NCI-H524 treated with DMSO at 0.1 percent for 48 hours (cell line): ENCODE data around the gene EIF3L.
A peak's percentile ranks its signal among the peaks of the same experiment; 100 is the strongest.

Experiments used
- DNase-seq: peaks from one replicate; lab custom pipeline; 2025; lab: John Stamatoyannopoulos, UW

EIF3L gene

DNA sequence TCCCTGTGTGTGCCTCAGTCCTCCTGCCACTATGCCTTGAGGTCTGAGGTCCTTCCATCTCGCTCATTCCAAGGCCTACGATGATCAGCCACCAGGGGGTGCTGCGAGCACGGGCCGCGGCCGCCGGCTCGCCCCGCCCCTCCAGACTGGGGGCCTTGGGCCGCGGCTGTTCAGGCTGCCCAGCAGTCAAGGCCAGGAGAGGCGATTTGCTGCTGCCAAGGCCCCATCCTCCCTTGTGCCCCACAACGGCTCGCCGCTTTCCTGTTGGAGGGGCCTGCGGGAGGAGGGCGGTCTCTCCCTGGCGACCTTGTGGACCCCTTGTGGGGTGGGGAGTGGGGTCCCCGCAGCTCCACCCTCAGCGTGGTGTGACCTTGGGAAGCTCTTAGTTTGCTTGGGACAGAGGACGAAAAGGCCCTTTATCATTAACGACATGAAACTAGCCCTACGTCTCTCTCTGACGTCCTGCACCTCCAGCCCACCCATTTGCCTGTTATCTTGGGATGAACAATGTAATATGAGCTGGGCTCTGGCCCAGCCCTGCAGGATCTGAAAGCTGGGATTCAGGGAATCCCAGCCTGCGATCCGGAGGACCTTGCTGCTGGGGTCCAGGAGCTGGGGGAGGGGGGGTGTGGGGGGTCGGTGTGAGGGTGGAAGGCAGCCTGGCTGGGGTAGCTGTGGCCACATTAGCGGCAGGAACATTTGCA, 31.4 kb upstream of the EIF3L start:
- peak; percentile 31 for DNase-seq

DNA sequence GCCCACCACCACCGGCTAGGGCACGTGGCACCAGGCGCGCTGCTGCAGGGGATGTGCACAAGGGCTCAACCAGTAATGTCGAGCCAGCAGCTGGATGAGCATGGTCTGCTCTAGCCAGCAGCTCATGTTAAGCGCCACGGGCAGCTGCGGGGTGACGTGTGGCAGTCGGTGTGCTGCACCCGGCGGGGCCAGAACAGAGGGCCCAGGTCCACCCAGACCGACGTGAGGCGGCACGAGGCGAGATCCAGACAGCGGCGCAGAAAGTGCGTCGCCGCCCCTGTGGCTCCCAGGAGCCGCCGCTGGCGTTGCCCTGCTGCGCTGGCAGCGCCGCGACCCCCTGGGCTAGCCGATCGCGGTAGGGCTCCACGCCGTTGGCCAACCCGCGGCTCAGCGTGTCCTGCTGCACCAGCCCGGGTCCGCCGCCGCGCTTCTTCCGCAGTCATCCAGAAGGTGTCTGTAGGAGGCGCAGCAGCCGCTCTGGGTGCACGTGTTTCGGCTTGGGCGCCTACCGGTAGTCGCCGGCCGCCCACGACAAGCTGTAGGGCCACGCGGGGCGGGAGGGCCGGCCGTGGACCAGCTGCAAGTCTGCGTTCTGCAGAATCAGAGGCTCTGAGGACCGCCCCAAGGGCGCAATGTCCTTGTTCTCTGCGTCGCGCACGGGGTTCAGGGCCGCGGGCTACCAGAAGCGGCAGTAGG, 30.7 kb upstream of the EIF3L start:
- DNase-seq: no peak

DNA sequence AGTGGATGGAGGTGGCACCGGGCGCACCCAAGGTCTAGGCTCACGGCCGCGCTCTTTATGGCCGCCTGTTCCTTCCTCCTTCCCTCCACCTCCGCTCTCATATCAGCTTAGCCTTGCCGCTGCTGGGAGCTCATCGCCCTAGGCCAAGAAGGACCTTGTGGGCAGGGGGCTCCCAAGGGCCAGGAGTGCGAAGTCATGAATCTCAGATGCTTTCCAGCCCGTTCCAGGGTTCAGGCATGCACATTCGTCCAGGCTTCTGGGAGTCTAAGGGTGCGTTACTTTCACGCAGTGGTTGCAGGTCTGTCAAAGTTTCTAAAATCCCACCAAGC, 30.1 kb upstream of the EIF3L start:
- no peak for DNase-seq

DNA sequence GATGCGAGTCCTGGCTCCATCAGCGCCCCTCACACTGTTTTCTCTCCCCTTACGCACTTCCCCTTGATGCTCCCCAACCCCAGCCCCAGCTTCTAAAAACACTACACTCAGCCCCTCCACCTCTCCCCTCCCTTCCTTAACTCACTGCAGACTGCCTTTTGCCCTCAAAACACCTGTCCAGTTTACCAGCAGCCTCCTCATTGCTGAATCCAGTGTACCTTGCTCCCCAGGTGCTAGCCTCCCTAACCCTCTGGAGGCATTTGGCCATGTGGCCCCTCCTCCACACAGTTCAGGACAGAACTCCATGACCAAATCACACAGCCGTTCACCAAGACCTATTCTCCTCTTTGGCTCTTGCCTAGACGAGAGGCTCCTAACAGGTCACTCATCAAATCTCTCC, 28.9 kb upstream of the EIF3L start:
- DNase-seq: no peak

DNA sequence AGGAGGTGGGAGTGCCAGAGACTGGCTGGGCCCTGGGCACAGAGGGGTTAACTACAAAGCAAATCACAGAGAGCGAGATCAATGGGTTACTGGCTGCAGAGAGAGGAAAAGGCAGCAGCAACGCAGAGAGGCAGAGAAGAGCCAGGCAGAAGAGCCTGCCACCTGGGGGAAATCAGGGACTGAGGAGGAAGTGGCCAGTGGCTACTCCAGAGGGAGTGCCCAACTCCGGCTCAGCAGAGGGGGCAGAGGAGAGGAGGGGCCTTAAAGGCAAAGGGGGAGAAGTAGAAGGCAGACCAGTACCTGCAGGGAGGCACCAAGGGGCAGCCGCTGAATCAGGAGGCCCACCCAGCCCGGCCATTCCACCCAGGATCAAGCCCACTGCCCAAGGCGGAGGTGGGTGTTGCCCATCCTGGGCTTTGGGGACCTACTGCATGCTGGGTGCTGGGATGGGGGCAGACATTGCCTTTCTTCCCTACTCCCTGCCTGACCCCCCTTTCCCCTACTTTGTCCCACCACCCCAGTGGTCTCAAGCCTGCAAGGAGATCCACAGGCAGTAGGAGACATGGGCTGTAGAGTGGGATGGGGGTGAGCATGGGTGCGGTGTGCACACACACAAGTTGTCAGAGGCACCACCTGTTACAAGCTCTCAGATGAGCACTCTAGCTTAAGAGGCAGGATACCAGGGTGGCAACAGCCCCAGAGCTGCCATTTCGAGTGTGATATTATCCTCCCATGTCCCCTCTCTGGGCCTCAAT, 27.0 kb upstream of the EIF3L start:
- no peak for DNase-seq

DNA sequence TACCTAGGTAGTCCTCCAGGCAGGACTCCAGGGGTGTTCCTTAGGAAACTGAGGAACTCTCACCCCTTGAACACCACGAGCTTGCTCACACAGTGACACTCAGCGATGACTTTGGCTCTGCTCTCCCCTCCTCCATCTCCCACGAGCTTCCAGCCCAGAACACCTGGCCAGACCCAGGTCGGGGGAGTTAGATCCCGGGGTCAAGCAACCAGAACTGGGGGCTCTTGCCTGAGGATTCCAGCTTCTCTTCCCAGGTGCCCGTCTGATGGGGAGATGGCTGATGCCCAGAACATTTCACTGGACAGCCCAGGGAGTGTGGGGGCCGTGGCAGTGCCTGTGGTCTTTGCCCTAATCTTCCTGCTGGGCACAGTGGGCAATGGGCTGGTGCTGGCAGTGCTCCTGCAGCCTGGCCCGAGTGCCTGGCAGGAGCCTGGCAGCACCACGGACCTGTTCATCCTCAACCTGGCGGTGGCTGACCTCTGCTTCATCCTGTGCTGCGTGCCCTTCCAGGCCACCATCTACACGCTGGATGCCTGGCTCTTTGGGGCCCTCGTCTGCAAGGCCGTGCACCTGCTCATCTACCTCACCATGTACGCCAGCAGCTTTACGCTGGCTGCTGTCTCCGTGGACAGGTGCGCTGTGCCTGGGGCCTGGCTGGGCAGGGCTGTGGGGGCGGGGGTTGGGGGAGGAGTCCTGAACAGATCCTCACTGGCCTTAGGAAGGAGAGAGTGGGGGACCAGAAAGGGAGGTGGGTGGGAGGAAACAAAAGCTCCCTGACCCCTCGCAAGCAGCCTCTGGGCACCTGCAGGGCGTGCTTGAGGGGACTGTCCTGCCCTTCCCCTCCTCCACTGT, 25.9 kb upstream of the EIF3L start, which contains the start of gene GALR3:
Gene GALR3, plus strand, starts transcription at position 249 of the 852 bp plus-strand sequence. Its CDS starts 25 bp downstream, at position 274.
- no peak for DNase-seq

DNA sequence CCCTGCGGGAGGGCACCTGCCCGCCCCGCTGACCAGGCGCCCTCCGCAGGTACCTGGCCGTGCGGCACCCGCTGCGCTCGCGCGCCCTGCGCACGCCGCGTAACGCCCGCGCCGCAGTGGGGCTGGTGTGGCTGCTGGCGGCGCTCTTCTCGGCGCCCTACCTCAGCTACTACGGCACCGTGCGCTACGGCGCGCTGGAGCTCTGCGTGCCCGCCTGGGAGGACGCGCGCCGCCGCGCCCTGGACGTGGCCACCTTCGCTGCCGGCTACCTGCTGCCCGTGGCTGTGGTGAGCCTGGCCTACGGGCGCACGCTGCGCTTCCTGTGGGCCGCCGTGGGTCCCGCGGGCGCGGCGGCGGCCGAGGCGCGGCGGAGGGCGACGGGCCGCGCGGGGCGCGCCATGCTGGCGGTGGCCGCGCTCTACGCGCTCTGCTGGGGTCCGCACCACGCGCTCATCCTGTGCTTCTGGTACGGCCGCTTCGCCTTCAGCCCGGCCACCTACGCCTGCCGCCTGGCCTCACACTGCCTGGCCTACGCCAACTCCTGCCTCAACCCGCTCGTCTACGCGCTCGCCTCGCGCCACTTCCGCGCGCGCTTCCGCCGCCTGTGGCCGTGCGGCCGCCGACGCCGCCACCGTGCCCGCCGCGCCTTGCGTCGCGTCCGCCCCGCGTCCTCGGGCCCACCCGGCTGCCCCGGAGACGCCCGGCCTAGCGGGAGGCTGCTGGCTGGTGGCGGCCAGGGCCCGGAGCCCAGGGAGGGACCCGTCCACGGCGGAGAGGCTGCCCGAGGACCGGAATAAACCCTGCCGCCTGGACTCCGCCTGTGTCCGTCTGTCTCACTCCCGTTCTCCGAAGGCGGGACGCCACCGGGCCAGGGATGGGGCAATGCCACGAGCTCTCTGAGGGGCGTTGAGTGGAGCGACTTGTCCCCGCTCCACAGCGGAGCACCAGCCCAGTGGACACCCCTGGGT, 24.3 kb upstream of the EIF3L start:
- no peak for DNase-seq

DNA sequence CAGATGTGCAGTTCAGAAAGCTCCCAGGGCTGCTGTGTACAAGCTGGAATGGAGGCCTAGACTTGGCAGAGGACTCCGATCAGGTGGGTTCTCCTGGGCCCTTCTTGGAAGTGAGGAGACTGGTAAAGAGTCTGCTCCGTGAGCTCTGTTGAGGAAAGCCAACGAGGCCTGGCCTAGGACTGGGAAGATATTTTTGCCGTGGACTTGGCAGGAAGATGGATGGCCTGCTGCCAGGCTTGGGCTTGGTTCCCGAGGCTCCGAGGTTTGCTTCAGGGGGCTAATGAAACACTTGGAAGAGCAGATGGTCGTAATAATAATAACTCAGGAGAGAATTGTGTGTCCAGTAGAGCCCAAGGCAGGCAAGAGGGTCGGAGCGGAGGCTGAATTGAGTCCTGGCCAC, 22.2 kb upstream of the EIF3L start:
- no peak for DNase-seq

DNA sequence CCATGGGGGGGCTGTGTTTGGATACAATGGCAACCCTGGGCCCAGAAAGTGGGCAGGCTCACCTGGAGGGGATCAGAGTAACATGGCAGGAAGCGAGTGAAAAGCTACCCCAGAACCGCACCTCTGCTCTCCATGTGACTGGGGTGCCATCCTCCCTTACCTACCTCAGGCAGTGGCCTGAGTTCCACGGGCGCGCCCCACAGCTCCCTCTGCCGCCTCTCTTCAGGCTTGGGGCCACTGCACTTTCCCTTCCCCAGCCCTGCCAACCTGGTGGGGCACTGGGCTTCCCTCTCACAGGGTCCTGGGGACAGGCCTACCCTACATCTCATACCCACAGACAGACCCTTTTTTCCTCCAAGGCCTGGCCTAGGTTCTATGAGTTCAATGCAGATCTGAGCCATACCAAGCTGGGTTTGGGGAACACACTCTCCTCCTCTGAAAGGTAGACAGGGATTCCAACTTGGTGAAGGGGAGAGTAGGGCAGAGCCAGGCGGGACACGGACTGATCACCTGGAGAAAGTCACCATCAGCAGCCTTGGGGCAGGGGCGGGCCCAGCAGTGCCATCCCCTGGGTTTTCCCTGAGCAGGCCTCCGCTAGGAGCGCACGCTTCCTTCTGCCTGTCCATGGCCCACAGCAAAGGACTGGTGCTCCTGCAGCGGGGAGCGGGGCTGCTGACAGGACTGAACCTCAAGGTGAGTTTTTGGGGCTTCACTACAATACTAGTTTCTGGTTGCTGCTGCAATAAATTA, 19.0 kb upstream of the EIF3L start:
- no peak for DNase-seq

DNA sequence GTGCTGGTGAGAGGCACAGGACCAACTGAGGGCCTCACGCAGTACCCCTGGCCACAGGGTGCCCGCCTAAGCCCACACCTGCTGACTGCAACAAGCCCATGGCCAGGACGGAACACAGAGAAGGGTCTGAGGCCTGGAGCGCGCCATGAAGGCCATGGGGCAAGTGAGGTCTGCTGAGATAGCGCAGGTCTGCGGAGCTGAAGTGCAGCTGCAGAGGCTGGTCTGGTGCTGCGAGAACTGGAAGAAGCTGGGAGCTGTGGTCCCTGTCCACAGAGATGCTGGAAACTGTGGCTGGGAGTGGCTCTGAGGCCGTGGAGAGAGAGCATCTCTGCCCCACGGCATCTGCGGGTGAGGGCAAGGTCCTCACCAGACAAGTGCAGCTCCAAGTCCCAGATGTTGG, 17.7 kb upstream of the EIF3L start:
- DNase-seq: no peak

DNA sequence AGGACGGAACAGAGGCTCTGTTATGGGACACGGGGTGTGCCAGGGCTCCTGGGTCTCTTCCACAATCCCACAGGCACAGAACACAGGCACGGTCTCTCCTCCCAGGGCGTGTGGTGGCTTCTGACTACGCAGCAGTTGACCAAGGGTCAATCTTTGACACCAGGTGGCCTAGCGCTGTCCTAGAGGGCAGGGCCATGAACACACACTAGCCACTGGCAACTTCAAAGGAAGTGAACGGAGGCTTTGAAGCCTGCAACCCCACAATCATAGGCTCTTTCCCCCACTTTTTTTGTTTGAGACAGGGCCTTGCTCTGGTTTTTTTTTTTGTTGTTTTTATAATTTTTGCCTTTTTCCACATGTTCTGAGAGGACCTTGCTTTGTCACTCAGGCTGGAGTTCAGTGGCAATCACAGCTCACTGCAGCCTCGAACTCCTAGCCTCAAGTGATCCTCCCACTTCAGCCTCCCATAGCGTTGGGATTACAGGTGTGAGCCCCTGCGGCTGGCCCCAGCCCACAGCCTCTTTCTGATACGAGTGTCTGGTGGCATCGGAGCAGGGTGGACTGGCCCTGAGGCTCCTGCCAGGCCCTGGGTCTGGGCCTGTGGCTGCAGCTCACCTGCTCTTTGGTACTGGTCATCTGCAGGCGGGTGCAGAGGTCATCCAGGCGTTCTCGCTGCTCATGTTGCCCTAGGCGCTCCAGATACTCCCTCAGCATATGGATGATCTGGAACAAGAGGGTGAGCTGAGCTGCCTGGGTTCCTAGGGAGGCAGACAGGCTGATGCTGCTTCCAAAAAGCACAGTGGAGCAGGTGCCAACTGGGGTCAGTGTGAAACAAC, 17.0 kb upstream of the EIF3L start:
- no peak for DNase-seq

DNA sequence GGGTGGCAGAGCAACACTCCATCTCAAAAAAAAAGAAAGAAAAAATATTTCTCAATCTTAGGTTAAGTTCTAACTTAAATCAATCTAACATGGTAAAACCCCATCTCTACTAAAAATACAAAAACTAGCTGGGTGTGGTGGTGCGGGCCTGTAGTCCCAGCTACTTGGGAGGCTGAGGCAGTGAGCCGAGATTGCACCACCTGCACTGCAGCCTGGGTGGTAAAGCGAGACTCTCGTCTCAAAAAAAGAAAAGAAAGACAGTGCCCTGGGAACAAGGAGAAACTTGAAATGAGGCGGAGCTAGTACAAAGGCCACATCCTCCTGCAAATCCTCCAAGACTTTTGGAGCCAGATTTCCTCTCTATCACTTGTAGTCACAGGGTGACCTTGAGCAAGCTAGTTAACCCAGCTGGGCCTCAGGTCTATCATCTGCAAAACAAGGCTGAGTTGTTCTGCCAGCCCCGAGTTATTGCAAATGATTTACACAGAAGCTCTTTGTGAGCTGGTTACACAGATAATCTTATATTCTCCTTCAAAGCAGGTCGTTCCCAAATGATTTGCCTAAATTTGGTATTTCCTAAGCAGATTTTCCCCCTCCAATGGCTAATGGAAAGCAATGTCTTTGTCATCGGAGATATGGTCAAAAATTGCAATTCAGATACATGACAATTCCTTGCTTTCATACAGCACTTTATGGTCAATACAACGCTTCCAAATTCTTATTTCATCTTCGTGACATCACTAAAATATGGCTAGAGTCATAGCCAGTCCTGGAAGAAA, 7.0 kb upstream of the EIF3L start:
- DNase-seq: no peak

DNA sequence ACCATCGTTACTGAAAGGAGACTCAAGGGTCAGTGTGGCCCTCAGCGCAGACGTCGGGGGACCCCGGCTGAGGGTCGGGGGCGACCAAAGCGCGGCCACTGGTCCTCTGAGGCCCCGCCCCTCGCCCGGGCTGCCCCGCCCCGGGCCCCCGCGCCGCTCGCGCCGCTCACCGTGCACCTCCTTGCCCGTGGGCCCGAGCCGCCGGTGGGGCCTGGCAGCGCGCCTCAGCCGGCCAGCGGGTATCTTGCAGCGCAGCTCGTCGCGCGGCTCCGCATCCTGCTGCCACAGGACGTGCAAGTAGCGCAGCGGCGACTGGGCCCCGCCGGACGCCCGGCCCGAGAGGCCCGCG, 5.5 kb upstream of the EIF3L start:
- no peak for DNase-seq

DNA sequence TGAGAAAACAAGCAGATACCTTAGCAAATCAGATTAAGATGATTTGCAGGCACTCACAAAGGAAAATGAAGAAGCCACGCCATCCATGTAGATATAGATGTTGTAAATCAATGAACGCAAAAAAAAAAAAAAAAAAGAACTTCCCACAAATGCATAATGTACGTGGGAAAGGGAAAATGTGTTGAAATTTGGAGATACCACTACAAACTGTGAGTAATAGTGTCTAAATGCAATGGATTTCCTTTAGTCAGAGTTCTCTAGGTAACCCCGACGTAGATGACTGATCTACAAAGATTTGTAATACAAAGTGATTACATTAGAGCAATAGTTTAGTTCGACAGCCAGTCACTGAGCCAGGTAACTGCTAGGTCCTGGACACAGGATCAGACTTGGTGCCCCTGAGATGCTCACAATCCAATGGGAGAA, 4.3 kb upstream of the EIF3L start:
- no peak for DNase-seq

DNA sequence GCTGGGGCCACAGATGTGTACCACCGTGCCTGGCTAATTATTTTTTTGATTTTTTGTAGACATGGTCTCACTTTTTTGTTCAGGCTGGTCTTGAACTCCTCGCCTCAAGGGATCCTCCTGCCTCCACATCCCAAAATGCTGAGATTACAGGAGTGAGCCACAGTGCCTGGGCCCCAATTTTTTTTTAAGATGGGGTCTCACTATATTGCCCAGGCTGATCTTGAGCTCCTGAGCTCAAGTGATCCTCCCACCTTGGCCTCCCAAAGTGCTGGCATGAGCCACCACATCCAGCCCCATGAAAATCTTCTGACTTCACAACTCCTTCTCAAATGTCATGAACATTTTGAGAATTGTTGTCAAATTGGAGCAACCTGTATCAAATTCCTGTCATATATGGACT, 2.8 kb upstream of the EIF3L start:
- no peak for DNase-seq

DNA sequence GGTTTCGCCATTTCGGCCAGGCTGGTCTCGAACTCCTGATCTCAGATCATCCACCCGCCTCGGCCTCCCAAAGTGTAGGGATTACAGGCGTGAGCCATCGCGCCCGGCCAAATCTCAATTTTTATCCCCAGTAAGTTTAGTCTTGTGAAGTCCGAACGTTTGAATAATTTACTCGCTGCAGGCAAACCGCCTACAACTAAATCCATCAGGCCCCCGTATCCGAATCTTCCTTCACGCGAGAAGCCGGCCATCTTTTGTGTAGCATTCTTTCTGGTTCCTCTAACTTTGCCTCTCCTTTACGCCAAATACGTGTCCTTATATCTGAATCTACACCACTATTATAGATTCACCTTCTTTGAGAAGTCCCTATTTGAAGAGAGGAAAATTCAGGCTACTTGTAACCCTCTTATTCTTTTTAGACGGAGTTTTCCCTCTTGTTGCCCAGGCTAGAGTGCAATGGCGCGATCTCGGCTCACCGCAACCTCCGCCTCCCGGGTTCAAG, 581 bp upstream of the EIF3L start:
- no peak for DNase-seq

DNA sequence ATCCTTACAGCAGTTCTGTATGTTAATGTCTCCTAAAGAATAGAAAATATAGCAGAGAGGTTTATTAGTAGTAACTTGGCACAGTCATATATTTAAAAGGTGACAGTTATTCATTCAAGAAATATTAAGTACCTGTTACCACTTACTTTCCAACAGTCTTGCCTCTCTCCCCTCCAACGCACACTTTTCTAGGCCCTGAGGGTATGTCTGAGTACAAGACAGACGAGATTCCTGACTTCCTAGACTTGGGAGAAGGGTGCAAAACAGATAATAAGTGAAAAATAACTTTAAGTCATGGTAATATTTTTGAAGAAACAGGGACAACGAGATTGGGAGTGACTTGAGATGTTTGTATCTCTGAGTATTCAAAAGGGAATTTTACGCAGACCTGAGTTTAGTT, 1.6 kb downstream of the EIF3L start:
- no peak for DNase-seq

DNA sequence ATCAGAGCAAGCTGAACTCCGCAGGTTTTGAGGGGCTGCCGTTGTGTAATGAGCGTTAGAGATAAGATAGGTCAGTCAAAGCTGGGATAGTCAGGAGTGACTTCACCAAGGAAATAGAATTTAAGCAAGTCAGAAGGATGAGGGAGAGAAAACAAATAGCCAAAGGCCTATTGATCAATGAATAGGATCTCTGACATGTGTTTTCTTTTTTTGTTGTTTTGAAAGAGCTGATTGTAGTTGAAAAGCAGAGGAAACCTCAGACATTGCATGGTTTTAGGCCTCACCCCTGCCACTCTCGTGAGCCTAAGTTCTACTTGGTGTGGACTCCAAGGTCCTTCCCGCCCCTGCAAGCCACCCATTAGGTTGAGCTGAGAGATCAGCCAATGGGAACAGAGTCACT, 3.2 kb downstream of the EIF3L start:
- no peak for DNase-seq

DNA sequence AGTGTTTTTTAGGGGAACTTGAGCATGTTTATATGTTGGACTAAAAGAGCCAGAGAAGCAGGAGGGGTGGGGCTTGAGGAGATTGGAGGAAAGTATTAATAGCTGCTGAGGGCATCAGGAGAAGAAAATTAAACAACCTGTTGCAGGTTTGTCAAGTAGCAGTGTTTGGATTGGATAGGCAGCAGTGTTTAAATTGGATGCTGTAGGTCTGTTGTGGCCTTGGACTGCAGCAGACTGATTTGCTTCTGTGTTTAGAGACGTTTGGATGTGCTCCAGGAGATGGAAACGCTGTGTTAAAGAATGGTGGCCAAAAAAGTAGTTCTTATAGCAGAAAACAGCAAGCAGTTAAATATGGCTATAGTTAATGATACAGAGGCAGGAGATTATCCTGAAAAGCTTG, 5.7 kb downstream of the EIF3L start:
- no peak for DNase-seq
